ENCODE data around the gene WNT5A.

The WNT5A gene

DNA sequence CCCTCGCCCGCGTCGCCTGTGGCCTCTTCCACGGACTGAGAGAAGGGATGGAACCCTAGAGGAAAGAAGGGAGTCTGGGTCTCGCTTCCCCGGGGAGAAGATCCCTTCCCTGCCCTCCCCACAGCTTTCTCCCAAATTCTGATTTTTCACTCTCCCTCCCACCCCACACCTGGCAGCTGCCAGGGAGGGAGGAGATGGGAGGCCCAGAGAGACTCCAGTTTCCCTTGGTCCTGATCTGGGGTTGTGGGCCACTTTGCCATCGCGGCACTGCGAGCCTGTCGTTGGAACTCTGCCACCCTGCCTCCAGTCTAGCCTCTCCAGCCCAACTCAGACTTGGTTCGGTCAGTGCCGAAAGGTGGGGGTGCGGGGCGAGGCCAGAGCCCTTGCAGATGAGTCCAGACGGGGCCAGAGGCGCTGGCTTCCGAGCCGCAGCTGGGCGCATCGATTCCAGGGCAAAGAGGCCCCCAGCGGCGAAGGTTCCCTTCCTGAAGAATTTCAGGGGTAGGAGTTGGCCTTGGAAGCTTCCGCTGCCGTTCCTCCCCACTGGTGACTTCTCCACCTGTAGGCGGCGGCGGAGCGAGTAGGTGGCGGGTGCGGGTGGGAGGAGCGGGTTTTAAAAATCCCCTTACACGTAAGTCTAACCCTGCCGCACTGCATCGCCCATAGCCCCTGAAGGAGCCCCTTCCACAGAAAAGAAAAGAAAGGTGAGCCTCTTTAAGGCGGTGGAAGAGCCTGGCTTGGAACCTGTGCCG is 5.2 kb downstream of the WNT5A start:
- DNase-seq (ENCODE audit: low read depth, low spot score): no peak

DNA sequence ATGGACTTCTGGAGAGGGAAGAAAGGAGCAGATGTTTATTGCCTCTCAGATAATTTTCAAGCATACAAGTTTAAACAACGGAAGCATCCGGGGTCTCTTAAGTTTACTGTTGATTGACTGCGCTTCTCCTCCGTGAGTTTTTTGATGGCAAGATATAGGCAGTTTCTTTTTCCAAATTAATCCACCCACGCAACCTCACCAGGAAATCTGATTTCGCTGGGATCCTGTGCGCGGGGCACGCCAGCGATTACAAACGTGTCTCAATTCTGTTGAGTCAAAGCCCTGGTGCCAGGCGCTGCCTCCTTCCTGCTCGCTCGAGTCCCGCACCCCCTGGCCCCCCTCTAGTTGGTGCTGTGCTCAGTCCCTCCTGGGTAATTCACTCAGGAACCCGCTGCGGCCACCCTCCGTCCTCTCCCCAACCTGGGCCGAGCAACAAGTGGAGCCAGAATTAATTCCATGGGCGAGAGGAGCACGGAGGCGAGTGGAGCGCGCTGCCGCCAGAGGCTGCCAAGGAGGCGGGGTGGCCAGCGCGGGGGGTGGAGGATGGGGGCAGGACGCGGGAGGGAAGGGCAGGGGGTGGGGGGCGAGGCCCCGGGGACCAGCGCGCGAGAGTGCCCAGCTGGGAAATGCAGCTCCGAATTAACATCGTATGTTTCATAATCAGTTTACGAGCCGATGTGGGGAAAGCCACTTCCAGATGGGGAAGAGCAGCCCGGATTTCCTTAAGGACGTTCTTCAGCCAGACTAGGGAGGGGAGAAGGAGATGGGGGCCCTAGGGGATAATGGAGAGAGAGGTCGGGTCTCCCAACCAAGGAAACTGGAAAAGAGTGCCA is 6.0 kb downstream of the WNT5A start:
- no peak for DNase-seq (ENCODE audit: low read depth, low spot score)

- no peak for DNase-seq (ENCODE audit: low read depth, low spot score)
Measured at GRCh38 chr3:55477306-55478303, 9.5 kb downstream of the WNT5A start.

GRCh38 chr3:55476515-55476914 is 10.6 kb downstream of the WNT5A start:
- no peak for DNase-seq (ENCODE audit: low read depth, low spot score)

DNA sequence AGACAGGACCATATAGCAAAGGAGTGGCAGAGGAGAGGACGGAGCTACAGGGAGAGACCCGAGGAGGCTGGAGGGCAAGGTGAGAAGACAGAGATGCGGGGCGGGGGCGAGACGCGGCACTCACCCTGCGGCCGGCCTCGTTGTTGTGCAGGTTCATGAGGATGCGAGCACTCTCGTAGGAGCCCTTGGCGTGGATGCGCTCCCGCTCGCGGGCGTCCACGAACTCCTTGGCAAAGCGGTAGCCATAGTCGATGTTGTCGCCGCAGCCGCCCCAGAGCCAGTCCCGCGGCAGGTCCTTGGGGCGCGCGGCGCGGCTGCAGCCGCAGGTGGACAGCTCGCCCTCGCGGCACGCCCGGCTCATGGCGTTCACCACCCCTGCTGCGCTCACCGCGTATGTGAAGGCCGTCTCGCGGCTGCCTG is 12.9 kb downstream of the WNT5A start:
- no peak for DNase-seq (ENCODE audit: low read depth, low spot score)

DNA sequence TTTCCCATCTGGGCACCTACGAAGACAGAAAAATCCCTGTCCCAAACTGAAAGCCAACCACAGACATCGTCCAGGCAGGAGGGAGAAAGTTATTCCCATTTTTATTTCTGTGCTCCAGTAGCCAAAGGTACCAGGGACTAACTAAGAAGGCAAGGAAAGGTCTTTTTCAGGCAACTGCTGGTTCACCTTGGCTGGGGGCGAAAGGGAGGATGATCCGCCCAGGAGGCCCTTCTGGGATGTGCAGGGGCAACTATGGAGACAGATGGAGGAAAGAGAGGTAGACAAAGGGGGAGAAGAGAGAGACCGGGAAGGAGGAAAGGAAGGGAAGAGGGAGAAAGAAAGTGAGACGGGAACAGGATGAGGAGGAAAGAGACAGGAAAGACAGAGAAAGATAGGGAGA is 13.3 kb downstream of the WNT5A start:
- DNase-seq (ENCODE audit: low read depth, low spot score): no peak

DNA sequence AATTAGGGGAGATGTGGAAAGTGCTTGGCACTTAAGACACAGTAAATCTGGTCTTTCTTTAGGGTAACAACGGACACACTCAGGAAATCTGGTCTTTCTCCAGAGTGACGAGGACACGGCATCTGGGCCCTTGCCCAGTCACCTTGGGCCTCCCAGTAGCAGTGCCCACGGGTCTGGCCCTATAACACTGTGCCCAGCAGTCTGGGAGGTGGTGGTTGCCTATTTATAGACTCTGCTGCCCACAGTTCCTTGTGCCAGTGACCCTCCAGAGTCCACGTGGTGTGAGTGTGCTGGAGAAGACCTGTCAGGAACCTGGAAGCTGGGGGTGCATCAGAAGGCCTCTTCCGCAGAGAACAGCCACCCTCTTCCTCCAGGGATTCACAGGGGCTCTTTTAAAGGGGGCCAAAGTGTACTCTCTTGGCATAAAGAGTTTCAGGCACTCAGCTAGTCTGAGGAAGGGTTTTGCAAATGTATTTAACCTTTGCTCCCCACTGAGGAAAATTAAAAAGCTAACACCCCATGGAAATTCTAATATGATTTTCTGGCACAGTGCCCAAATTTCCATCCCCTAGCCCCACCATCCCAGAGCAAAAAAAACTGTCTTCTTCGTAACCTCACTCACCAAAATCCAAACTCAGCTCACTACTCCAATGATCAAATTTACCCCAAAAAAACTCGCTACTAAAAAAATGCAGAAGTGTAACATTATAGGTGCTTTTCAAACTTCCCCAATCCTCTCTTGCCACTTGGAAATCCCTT is 15.4 kb downstream of the WNT5A start:
- DNase-seq (ENCODE audit: low read depth, low spot score): no peak

DNA sequence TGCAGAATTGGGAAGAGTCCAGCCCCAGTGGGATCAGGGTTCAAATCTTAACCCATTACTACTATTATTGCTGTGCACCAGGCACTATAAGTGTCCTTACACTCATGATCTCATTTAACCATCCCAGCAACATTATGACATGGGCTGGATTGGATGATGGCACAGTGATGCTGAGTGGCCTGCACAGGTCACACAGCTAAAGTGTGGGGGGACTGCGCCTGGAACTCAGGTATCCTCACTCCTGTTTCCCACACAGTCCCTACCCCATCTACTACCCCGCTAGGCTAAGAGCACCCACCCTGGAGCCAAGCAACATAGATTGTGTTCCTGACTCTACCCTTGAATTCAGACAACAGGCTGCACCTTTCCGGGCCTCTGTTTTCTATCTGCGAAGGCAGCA is 16.0 kb downstream of the WNT5A start:
- no peak for DNase-seq (ENCODE audit: low read depth, low spot score)

DNA sequence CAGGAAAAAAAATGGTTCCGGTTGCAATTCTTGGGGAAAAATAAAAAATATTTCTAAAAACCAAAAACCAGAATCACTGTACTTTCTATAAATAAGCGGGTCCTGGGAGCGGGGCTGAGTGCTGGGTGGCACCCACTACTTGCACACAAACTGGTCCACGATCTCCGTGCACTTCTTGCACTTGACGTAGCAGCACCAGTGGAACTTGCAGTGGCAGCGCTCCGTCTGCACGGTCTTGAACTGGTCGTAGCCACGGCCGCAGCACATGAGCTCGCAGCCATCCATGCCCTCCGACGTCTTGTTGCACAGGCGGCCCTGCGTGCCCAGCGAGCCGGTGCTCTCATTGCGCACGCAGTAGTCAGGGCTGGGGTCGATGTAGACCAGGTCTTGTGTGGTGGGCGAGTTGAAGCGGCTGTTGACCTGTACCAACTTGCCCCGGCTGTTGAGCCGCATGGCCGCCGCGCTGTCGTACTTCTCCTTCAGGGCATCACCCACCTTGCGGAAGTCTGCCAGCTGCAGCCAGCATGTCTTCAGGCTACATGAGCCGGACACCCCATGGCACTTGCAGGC is 17.1 kb downstream of the WNT5A start:
- DNase-seq (ENCODE audit: low read depth, low spot score): no peak

DNA sequence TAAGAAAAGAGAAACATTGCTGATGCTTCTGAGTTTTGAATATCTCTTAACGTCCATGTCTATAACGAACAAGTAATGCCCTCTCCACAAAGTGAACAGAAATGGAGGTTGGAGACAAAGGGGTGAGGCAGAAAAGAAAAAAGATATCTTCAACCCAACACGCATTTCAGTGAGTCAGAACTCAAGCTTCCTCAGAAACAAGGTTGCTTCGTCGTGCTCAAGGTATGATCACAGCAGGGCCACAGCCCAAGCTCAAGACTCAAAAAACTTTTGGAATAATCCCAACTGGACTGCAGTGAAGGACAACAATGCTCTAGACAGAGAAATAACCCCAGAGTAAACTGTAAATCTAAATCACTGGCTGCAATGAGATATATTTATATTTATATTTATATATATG is 18.9 kb downstream of the WNT5A start:
- DNase-seq (ENCODE audit: low read depth, low spot score): no peak

GRCh38 chr3:55467099-55467498 is 20.0 kb downstream of the WNT5A start:
- DNase-seq (ENCODE audit: low read depth, low spot score): no peak

GRCh38 chr3:55466526-55466925 is 20.6 kb downstream of the WNT5A start:
- no peak for DNase-seq (ENCODE audit: low read depth, low spot score)

DNA sequence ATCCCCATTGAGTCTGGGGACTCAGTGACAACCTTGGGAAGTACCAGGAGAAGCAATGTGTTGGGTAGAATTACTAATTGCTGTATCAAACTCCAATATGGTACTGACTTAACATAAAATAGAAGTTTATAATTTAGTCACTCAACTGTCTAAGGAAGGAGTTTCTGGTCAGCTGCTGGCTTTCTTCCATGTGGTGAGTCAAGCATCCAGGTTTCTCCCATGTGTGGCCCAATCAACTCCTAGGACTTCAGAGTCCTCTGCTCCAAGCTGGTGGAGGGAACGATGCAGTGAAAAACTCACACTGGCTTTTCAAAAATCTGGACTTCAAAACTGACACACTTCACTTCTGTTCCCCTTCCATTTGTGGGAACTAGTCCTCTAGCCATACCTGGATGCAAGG is 25.2 kb downstream of the WNT5A start:
- no peak for DNase-seq (ENCODE audit: low read depth, low spot score)

- DNase-seq (ENCODE audit: low read depth, low spot score): no peak
Measured at GRCh38 chr3:55459838-55460237, 27.3 kb downstream of the WNT5A start.

DNA sequence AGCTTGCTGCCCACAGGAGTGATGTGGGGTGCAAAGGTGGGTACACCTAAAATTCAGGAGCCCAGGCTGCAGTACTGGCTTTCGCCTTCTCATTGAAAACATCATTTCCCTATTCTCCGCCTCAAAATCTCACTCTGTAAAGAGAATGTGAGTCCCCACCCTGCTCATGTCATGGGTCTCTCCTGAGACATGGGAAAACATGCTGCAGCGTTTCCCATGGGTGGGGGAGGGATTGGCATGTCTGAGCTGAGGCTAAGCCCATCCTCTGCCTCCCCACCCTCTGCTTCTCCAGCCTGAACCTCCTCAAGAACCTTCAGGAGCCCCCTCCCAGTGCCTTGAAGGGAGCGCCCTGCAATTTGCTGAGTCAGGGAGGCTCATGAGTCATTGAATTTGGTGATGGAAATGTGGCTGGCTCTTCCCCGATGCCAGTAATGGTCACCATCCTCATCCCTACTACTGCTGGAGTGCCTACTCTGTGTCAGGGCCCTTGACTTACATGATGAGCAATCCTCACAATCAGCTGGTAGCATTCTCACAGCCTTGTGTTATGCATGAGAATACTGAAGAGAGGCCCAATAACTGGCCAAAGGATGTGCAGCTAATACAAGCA is 28.8 kb downstream of the WNT5A start:
- no peak for DNase-seq (ENCODE audit: low read depth, low spot score)

GRCh38 chr3:55455915-55456314 is 31.2 kb downstream of the WNT5A start:
- no peak for DNase-seq (ENCODE audit: low read depth, low spot score)

DNA sequence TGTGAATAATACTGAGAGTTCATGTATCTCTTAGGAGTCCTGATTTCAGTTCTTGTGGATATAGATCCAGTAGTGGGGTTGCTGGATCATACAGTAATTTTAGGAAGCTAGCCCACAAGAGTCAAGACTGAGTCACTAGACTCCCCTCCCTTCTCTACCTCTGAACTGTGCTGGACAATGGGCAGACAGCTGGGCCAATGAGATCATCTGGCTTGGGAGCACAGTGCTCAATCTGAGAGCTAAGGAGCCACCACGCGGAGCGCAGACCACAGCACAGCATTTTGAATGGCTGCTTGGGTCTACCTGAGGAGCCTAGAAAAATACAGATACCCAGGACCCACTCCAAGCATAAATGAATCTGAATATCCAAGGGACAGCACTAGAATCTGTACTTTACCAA is 32.5 kb downstream of the WNT5A start:
- no peak for DNase-seq (ENCODE audit: low read depth, low spot score)

GRCh38 chr3:55453886-55454496 is 33.1 kb downstream of the WNT5A start:
- no peak for DNase-seq (ENCODE audit: low read depth, low spot score)

GRCh38 chr3:55452886-55453285 is 34.2 kb downstream of the WNT5A start:
- no peak for DNase-seq (ENCODE audit: low read depth, low spot score)

DNA sequence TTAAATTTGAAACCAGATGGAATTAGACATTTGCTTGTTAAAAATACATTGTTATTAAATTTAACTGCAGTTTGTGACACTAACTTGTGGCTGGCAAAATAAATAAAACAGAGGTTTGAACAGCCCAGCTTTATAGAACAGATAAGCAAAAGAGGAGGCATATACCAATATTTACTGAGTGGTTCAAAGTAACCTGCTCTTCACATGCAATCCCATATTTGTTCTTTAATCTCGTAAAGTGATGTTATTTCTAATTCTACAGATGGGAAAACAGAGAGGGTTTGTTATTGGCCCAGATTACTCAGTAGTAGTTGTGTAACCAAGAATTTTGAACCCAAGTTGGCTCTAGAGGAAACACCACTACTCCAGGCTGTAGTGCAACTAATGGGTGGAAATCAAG is 37.6 kb downstream of the WNT5A start:
- no peak for DNase-seq (ENCODE audit: low read depth, low spot score)
